ENCODE data around the gene C14orf132.
"Not testable (repeated sequence)": the region's sequence is repeated elsewhere in the genome, so short reads cannot be mapped to it uniquely, and the experiment has no call there.

C14orf132 gene

DNA sequence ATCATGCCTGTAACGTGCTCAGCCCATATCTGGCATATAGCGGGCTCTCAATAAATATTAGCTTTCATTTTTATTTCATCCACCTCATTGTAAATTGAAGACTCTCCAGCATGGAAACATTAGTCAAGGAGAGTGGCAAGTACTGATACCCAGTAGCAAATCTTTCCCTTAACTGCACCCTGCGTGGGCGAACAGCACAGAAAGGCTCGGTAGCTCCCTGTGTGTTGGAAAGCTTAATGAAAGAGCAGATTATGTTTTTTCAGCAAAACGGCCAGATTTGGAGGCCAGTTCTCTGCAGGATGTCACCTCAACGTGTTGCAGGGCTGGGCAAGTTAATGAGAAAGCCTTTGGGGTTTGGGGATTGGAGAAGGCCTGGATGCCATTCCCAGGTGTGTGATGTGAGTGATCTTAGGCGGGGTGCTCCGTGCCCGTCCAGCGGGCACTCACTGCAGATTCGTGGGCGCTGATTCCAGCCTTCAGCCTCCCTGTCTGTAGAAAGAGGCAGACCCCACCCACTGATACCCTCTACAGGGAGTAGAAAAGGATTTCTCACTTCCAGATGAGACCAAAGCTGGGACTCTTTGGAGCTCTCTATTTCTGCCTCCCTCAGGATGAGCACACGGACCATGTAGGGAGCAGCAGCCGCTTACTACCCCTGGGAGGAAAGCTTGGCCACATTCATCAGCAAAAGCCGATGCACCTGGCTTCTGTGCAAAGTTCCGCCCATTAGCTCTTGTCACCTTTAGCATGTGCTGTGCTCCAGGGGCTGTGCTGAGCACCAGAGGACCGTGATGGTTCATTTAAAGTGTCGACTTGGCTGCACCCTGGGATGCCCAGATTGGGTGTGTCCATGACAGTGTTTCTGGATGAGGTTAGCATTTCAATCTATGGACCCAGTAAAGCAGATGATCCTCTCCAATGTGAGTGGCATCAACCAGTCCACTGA lies 29.1 kb downstream of the C14orf132 start:
- no peak overlapping the region for H3K4me3 ChIP-seq (ENCODE audit: low read length)
- no peak for DNase-seq (ENCODE audit: low read depth)
- TF ChIP-seq, protein P1, sequence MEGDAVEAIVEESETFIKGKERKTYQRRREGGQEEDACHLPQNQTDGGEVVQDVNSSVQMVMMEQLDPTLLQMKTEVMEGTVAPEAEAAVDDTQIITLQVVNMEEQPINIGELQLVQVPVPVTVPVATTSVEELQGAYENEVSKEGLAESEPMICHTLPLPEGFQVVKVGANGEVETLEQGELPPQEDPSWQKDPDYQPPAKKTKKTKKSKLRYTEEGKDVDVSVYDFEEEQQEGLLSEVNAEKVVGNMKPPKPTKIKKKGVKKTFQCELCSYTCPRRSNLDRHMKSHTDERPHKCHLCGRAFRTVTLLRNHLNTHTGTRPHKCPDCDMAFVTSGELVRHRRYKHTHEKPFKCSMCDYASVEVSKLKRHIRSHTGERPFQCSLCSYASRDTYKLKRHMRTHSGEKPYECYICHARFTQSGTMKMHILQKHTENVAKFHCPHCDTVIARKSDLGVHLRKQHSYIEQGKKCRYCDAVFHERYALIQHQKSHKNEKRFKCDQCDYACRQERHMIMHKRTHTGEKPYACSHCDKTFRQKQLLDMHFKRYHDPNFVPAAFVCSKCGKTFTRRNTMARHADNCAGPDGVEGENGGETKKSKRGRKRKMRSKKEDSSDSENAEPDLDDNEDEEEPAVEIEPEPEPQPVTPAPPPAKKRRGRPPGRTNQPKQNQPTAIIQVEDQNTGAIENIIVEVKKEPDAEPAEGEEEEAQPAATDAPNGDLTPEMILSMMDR (conservative IDR thresholded peaks at IDR 0.05; ENCODE audit: low read length): no peak

DNA sequence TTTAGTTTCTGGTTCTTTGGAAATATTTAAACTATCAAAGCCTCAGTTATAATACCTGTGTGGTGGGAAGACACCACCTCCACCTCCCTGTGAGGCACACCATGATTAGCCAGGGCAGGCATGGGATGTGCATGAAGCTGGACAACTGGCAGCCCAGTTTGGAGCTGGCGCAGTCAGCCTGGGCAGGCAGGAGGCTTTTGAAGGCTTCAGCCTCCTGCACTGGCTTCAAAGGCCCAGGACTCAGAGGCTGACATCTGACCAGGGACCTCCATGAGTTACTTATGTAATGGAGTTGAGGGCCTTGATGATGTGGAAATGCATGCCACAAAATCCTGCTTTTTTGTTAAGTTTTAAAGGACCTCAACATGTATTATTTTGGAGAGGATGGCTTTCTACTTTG lies 30.3 kb downstream of the C14orf132 start:
- TF ChIP-seq, protein P1 (conservative IDR thresholded peaks at IDR 0.05; ENCODE audit: low read length): no peak
- H3K4me3 ChIP-seq (ENCODE audit: low read length): no peak overlapping the region
- DNase-seq (ENCODE audit: low read depth): no peak

DNA sequence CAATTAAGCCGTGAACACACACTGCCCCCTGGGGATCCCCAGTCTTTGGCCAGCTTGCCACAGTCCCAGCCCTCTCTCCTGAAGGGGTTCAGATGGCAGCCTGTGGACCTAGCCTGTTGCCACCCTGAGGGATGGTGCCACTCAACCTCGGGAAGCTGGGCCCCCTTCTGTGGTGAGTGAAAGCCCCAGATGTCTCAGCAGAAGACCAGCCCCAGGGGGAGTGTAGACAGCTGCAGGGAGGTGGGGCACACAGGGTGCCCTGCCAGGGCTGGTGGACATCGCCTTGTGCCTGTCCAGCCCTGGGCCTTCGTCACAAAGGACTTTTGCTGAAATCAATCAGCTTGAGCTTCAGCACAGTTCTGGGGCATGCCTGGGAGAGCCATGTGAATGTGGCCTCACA lies 32.4 kb downstream of the C14orf132 start:
- no peak overlapping the region for H3K4me3 ChIP-seq (ENCODE audit: low read length)
- DNase-seq (ENCODE audit: low read depth): no peak
- TF ChIP-seq, protein P1 (conservative IDR thresholded peaks at IDR 0.05; ENCODE audit: low read length): no peak

DNA sequence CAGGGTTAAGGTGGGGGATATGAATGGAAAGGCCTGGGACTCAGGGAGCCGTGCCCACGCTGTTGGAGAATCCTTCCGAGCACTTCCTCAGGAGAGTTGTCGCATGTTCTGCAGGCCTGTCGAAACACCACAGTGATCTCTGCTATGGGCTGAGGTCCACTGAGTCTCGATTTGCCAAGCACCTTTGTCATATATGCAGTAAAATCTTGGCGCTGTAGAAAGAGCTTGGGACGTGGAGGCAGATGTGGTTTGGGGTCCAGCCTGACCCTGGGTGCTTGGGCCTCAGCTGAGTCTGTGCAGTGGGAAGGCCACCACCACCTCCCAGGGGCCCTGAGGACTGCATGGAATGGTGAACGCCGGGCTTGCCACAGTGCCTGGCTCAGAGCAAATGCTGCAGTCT lies 32.9 kb downstream of the C14orf132 start:
- DNase-seq (ENCODE audit: low read depth): no peak
- no peak overlapping the region for H3K4me3 ChIP-seq (ENCODE audit: low read length)
- TF ChIP-seq, protein P1 (conservative IDR thresholded peaks at IDR 0.05; ENCODE audit: low read length): no peak

DNA sequence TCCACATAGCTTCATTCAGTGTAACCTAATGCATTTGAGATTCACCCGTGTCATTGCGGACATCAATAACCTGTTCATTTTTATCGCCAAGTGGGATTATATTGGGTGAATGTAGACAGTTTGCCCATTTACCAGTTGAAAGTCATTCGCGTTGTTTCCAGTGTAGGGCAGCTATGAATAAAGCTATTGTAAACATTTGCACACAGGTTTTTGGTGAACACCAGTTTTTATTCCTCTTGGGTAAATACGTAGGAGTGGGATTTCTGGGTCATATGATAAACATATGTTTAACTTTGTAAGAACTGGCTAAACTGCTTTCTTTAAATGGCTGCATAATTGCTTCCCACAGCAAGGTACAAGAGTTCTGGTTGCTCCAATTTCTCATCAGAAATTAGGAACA lies 33.6 kb downstream of the C14orf132 start:
- TF ChIP-seq, protein P1 (conservative IDR thresholded peaks at IDR 0.05; ENCODE audit: low read length): no peak
- no peak for DNase-seq (ENCODE audit: low read depth)
- no peak overlapping the region for H3K4me3 ChIP-seq (ENCODE audit: low read length)

DNA sequence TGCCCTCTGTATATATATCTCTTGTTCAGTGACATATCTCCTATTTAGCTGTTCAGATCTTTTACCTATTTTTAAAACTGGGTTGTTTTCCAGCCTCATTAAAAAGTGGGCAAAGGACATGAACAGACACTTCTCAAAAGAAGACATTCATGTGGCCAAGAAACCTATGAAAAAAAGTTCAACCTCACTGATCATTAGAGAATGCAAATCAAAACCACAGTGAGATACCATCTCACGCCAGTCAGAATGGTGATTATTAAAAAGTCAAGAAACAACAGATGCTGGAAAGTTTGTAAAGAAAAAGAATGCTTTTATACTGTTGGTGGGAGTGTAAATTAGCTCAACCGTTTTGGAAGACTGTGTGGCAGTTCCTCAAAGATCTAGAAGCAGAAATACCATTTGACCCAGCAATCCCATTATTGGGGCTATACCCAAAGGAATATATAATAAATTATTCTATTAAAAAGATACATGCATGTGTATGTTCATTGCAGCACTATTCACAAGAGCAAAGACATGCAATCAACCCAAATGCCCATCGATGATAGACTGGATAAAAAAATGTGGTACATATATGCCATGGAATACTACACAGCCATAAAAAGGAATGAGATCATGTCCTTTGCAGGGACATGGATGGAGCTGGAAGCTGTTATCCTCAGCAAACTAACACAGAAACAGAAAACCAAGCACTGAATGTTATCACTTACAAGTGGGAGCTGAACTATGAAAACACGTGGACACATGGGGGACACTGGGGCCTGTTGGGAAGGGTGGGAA lies 34.3 kb downstream of the C14orf132 start:
- DNase-seq (ENCODE audit: low read depth); H3K4me3 ChIP-seq (ENCODE audit: low read length): not testable (repeated sequence)

DNA sequence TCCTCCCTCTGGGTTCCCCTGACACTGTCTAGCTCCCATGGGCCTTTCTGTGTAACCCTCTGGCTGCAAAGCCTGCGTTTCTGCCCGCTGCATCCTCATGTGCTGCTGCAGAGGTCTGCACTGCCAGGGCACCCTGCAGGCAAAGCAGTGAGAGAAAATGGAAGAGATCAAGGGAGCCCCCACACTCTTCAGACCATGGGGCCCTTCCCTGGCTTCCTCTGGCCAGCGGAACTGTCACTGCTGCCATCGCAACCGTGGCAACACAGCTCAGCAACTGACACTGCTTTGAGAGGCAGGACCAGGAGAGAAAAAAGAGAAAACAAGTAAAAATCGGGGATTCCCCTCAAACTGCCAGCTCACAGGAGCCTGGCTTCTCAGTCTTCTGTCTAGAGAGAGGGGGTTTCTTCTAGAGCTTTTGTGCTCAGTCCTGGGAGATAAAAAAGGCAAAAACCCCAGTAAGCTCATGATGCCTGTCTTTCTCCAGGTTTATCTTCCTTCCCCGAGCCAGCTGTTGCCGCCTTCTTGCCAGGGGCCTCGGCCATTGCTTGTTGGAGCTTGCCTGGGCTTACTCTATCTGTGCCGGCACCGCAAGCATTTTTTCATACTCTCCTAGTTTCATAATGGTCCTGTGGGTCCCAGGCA lies 38.9 kb downstream of the C14orf132 start:
- TF ChIP-seq, protein P1 (conservative IDR thresholded peaks at IDR 0.05; ENCODE audit: low read length): no peak
- no peak for DNase-seq (ENCODE audit: low read depth)

More for the DNA sequence above, 38.9 kb downstream of the C14orf132 start:
- no peak overlapping the region for H3K4me3 ChIP-seq (ENCODE audit: low read length)
